GM18870 (cell line): ENCODE data around the gene PIK3IP1.
"Not testable (repeated sequence)": the region's sequence is repeated elsewhere in the genome, so short reads cannot be mapped to it uniquely, and the experiment has no call there.

Source experiments
- ATAC-seq: cut with Tn5 transposase; IDR thresholded peaks from one replicate; pipeline ENCODE4 v1.9.1; 2021; ENCODE audit warnings: moderate library complexity; ENCODE audit not compliant: unreplicated experiment

The PIK3IP1 gene

DNA sequence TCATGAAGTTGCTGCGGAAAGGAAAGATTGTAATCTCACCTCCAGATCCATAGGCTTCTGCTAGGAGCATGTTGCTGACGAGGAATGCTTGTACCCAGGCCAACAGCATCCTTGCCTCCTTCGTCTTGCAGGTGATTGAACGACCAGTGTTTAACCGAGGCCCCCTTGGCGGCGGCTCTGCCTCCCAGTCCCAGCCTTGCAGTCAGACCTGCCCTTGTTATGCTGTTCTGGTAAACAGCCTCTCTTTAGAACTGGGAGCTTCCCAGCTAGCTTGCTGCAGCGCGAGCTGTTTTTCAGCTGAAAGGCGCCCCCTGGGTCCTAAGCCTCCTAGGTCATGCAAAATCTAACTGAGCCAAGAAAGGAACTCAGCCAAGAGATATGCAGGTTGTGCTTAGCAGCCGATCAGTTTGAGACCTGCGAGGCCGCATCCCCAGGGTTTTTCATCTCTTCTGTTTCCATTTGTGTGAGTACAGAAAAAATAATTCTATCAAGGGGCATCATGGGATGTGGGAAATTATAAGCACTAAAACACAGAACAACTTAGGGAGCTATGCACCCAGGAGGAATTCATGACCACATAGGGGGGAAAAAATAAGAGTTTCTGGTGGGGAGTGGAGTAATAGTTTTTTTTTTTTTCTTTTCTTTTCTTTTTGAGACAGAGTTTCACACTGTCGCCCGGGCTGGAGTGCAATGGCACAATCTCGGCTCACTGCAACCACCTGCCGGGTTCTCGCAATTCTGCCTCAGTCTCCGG lies at the start of gene PIK3IP1:
Gene PIK3IP1 (minus strand): TSS at position 253 of the 754 bp plus-strand sequence. CDS start 144 bp downstream, at position 109.
- ATAC-seq, result no peak

DNA sequence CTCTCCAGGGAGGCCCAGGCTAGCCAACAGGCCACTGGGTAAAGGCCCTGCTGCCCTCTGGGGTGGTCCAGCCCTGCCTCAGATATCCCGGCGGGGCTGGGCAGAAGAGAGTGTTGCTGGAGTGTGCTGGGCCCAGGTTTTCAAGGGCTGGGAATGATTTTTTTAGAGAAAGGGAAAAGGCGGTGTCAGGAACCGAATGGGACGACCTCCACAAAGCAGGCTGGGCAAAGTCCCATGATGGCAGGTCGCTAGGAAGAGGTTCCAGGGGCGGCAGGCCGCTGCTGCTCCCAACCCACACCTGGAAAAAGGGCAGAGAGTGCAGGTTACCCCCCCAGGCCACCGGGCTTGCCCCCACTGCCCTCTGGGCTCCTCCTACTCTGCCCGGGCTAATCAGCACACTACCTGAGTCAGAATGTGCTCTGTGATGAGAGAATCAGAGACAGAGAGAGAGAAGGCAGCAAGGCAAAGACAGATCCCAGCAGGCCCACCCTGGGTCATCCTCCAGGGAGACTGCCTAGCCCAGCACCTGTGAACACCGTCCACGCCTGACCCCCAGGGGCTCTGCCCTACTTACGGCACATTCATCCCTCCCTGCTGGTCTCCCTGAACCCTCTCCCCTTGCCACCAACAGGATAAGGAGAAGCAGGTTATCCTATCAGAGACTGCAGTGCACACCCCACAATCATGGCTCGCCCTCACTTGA lies 49.2 kb upstream of the PIK3IP1 start:
- no peak for ATAC-seq

- ATAC-seq, result no peak
These were observed 48.5 kb upstream of the PIK3IP1 start for GRCh38 chr22:31340765-31341247.

- ATAC-seq, result no peak
These were observed 48.1 kb upstream of the PIK3IP1 start for GRCh38 chr22:31340360-31340759.

GRCh38 chr22:31339148-31339832 lies 47.0 kb upstream of the PIK3IP1 start:
- no peak for ATAC-seq

DNA sequence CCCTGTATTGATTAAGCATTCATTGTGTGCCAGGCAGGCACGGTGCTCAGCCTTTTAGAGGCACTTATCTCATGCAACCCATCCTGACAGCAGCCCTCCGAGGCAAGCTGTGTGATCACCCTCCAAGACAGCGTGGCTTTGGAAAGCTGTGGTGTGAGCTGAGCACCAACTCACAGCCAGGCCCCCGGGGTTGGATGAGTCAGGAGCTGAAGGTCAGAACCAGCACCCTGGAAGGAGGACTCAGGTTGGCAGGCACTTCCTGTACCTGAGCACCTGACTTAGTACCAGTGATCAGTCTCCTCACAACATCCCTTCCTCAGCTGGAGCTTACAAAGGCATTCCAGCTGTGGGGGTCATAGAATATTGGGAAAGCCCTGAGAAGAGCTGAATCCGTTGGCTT lies 44.9 kb upstream of the PIK3IP1 start:
- ATAC-seq, result no peak

DNA sequence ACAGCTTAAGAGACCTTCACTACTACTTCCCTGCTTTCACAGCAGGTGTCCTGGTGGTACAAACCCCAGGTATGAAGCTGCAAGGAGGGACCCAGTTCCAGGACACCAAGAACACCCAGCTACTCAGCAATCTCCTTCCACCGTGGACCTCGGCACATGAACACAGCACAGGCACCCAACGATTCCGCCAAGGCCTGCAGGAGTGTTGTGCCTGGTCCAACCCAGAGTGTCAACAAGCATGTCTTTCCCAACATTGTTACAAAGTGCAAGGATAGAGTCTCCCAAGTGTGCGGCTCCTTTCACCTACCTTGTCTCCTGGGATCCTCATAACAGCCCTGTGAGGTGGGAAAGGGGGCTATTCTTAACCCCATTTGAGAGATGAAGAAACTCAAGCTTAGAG lies 42.0 kb upstream of the PIK3IP1 start:
- no peak for ATAC-seq

GRCh38 chr22:31333641-31334040 lies 41.4 kb upstream of the PIK3IP1 start:
- no peak for ATAC-seq

DNA sequence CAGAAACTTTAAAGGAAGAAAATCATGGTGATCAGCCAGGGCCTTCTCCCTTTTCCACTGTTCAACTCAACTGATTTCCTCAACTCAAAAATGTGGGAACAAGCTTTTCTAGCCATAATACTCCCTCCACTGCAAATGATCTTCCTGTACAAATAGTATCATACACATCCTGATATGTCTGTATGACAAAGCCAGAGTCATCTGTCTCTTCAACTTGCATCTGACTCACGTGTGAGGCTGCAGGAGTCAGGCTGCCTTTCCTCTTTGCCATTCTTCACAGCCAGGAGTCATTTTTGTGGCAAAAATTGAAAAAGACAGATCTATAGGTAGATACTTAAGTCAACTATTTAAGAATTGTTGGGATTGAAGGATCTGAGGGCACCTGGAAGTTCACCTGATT lies 40.6 kb upstream of the PIK3IP1 start:
- ATAC-seq, result no peak

- no peak for ATAC-seq
These were observed 39.7 kb upstream of the PIK3IP1 start for GRCh38 chr22:31332010-31332409.

DNA sequence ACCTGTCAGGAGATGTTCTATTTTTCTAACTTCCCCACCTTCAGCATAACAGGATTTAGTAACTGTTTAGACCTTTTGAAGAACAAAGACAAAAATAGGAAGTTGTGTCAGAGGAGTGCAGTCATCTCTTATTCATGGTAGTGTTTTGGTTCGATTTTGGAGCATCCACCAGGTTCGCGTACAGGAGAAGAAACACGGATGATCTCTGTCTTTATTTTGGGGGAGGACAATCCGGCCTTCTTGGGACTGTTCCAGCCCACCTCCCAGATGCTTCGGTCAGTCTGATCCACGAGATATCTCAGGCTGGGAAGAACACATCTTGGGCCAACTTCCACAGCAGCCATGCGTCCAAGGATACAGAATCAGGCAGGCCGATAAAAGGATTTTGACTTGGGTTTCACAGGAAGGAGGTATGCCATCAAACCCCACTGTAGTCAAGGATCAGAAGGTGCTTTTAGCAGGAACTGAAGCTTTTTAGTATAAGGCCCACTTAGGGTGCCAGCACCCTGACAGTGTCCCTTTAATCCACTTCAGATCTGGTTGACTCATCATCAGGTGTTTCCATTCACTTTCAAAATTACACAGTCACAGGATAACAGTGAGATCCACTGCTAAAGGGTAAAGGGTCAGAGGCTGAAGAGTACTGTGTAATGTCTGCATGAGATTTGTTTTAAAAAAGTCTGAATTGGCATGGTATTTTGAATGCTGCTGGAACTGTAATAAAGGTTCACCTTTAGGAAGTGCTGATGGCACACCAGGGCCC lies 37.3 kb upstream of the PIK3IP1 start:
- no peak for ATAC-seq

- ATAC-seq, result no peak
These were observed 36.7 kb upstream of the PIK3IP1 start for GRCh38 chr22:31329029-31329428.

GRCh38 chr22:31328544-31328960 lies 36.3 kb upstream of the PIK3IP1 start:
- ATAC-seq, result no peak

- no peak for ATAC-seq
These were observed 35.7 kb upstream of the PIK3IP1 start for GRCh38 chr22:31327806-31328543.

DNA sequence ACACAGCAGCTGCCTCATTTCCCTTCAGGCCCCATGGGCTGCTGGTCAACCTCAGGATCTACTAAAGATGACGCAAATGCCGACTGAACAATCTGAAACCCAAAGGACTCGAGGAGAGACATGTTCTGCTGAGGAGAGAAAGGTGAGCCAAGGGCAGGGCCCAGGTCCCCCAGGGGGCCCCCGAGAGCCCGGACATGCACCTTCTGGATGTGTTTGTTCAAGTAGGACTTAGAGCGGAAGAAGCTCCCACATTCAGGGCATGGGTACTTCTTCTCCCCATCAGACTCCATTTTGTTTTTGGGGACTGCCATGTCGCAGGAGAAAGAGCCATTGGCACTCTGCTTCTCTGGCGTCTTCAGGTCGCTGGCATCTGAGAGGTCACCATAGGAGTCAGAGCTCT lies 34.6 kb upstream of the PIK3IP1 start:
- ATAC-seq, result no peak

GRCh38 chr22:31323578-31324550 lies 31.6 kb upstream of the PIK3IP1 start:
- ATAC-seq, result no peak

GRCh38 chr22:31321421-31321820 lies 29.1 kb upstream of the PIK3IP1 start:
- no peak for ATAC-seq

DNA sequence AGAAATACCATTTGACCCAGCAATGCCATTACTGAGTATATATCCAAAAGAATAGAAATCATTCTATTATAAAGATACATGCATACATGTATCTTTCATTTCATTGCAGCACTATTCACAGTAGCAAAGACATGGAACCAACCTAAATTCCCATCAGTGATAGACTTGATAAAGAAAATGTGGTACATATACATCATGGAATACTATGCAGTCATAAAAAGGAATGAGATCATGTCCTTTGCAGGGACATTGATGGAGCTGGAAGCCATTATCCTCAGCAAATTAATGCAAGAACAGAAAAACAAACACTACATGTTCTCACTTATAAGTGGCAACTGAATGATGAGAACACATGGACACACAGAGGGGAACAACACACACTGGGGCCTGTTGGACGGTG lies 21.9 kb upstream of the PIK3IP1 start:
- ATAC-seq, result not testable (repeated sequence)
